ENCODE measurements around the gene S100PBP. TPM values are rescaled to one million over a fixed set of nuclear protein-coding genes. Genes with fewer than 3 reads are reported as not detected.
A peak's percentile ranks its signal among the peaks of the same experiment; 100 is the strongest.

The S100PBP gene
- total RNA-seq, 1 experiment from 2014 or later: 50.1 TPM

GRCh38 chr1:32808580-32808979 lies 8.9 kb upstream of the S100PBP start:
- H3K23me2 ChIP-seq (ENCODE audit: insufficient read length, low read depth, low read length, poor library complexity, severe bottlenecking): no peaks in the 10 kb centered on the region
- no peak for DNase-seq
- H3K14ac ChIP-seq (ENCODE audit: insufficient read depth, low read length): no peak overlapping the region
- no CpG with 5 or more reads among the region's 4 CpGs for WGBS (ENCODE audit: extremely low coverage, insufficient read length, low lambda C conversion rate)
- no peak overlapping the region for H3K4ac ChIP-seq (ENCODE audit: low read depth, low read length)
- no peak overlapping the region for H3T11ph ChIP-seq (ENCODE audit: low read length)
- H3K9me3 ChIP-seq (ENCODE audit: control insufficient read depth, low read depth, low read length): no peaks in the 10 kb centered on the region
- TF ChIP-seq CTCF (conservative IDR thresholded peaks at IDR 0.05): no peak
- no peak overlapping the region for H2AK5ac ChIP-seq (ENCODE audit: insufficient read length, low read length)
- no peaks in the 10 kb centered on the region for H4K20me1 ChIP-seq (ENCODE audit: control insufficient read depth, insufficient read depth, insufficient read length)
- H3K18ac ChIP-seq (ENCODE audit: insufficient read length, low read depth, low read length): no peak overlapping the region
- H3K23ac ChIP-seq (ENCODE audit: insufficient read length, low read depth, low read length): no peak overlapping the region
- H3K9me3 Mint-ChIP-seq: peaks cover 0 to 4% of the 10 kb centered on the region in 2 experiments; a peak in 4 of 5 replicates
- no peak overlapping the region for H3K4me3 Mint-ChIP-seq
- H3K27ac ChIP-seq (ENCODE audit: insufficient read length, low read depth, low read length): no peak overlapping the region
- no peak overlapping the region for H3K4me2 ChIP-seq (ENCODE audit: insufficient read depth, insufficient read length, low read length)
- no peak overlapping the region for H4K5ac ChIP-seq (ENCODE audit: insufficient read length, low read depth, low read length)
- H3K56ac ChIP-seq (ENCODE audit: insufficient read length, low read depth, low read length): no peak overlapping the region
- H2BK120ac ChIP-seq (ENCODE audit: low read depth, low read length, poor library complexity, severe bottlenecking): no peak overlapping the region
- H4K91ac ChIP-seq (ENCODE audit: insufficient read length, low read depth, low read length): no peak overlapping the region
- peak overlapping the region in 1 of 3 experiments; percentile 62; a peak in 2 of 7 replicates for H3K27ac Mint-ChIP-seq
- H2BK15ac ChIP-seq (ENCODE audit: low read depth, low read length): no peak overlapping the region
- peaks cover 77 to 84% (median 84%) of the 10 kb centered on the region in 3 experiments for H3K36me3 Mint-ChIP-seq (ENCODE audit: insufficient read depth in 1 of 3, low read depth in 3 of 3)
- H3K27me3 Mint-ChIP-seq (ENCODE audit: low read depth): no peaks in the 10 kb centered on the region
- H3K4me1 Mint-ChIP-seq: peaks cover 23 to 28% of the 10 kb centered on the region in 2 experiments
- H2BK5ac ChIP-seq (ENCODE audit: insufficient read length, low read length): no peak overlapping the region
- H3K9ac ChIP-seq (ENCODE audit: extremely low read depth, insufficient read length, low read length): no peak overlapping the region
- peaks cover 16% of the 10 kb centered on the region; the same call in 1 of the 2 replicates for H3K79me2 ChIP-seq (ENCODE audit: insufficient read depth, low read length)
- no peak overlapping the region for H2AFZ ChIP-seq (ENCODE audit: low read length)
- no peak overlapping the region for H4K8ac ChIP-seq (replicated peaks; ENCODE audit: insufficient read length, low read depth, low read length)
- H2BK12ac ChIP-seq (ENCODE audit: insufficient read length, low read depth, low read length): no peak overlapping the region
- H3K4me1 ChIP-seq (ENCODE audit: insufficient read depth, low read length): no peaks in the 10 kb centered on the region; the same call in 1 of the 2 replicates
- H2BK20ac ChIP-seq (ENCODE audit: low read depth, low read length, poor library complexity, severe bottlenecking): no peak overlapping the region
- H3K27me3 ChIP-seq (ENCODE audit: insufficient read depth, low read length): no peaks in the 10 kb centered on the region
- H3K79me1 ChIP-seq (ENCODE audit: insufficient read depth, low read depth, low read length, poor library complexity, severe bottlenecking): peaks cover 11% of the 10 kb centered on the region
